Stimulated activated CD4-positive, alpha-beta T cell treated with anti-CD3 and anti-CD28 coated beads, Interleukin-15, amount 100 ng/mL, for 1 hour (primary cell): ENCODE measurements around the gene GINM1.

Experiments used
- DNase-seq, 2 donors: peaks; one replicate each; pipeline ENCODE4 v3.0.0-alpha.2; 2020; ENCODE audit warnings: low read depth in 1 of 2, low spot score in 1 of 2

Gene GINM1, protein sequence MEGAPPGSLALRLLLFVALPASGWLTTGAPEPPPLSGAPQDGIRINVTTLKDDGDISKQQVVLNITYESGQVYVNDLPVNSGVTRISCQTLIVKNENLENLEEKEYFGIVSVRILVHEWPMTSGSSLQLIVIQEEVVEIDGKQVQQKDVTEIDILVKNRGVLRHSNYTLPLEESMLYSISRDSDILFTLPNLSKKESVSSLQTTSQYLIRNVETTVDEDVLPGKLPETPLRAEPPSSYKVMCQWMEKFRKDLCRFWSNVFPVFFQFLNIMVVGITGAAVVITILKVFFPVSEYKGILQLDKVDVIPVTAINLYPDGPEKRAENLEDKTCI

DNA sequence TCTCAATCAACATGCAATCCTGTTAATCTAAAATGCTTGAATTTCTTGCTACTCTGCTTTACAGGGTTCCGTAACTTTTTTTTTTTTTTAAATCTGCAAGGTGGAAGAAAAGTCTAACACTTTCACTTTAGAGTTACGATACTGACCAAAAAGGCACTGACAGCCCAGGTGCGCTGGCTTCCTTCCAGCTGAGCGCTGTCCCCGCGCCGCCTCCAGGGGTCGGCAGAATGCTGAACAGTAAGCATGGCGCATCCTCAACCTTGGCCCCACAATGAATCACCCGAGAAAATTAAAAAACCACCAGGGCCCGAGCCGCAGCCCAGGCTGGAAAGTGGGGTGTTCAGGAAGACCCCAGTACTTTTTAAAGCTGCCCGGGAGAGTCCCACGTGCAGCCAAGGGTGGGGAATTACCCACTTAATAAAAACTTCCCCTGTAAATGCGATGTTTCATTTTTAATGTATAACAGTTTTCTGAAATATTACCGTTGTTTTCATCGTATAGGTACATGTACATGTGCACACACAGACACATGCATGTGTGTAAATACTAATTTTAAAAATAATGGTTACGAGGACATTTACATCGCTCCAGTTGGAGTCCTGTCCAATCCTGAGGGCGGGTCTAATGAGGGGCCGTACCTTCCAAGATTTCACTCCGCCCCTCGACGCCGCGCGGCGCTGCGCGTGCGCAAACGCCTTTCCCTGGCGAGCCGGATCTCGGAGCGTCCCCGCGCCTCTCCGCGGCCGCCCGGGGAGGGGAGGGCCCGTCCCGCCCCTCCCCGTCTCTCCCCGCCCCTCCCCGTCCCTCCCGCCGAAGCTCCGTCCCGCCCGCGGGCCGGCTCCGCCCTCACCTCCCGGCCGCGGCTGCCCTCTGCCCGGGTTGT lies at the start of gene GINM1:
TSS of gene GINM1 (plus strand) at position 849 of the 883 bp plus-strand sequence. CDS start 40 bp downstream, outside the sequence.
- peak; percentile 91 to 95 for DNase-seq

DNA sequence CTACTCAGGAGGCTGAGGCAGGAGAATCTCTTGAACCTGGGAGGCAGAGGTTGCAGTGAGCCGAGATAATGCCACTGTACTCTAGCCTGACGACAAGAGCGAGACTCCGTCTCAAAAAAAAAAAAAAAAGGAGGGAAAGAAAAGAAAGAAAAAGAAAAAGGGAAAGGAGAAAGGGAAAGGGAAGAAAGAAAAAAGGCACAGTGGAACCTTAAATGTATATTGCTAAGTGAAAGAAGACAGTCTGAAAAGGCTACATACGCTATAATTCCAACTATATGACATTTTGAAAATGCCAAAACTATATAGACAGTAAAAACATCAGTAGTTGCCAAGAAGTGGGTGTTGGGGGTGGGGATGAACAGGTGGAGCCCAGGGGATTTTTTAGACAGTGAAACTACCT lies 36.5 kb upstream of the GINM1 start:
- DNase-seq = no peak

DNA sequence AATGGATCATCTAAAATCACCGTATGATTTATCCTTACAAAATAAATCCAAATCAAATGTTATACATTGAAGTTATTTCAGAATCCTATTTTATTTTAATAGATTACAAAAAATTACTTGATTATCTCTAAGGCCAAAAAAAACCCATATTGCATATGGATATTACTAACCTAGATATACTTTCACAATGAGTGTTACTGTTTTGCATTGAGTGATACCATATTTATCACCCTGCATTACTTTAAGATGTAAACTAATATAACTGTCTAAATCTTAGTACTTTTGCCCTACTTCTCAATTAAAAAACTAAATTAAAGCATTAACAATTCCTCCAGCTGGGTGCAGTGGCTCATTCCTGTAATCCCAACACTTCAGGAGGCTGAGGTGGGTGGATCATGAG lies 31.4 kb upstream of the GINM1 start:
- no peak for DNase-seq

DNA sequence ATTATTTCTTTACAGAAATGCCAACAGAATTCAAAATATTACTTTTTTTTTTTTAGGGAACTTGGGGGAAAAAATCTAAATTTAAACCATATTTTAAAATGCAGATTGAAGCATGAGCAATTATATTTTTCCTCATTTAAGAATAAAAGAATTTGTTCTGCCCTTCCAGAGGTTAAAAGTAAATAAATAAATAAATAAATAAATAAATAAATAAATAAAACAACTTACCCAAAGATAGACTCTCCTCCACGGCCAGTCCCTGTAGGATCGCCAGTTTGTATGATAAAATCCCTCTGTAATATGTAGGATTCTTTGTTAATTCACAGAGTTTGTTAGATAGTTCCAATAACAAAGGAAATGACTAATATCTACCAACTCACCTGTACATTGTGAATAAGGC lies 25.0 kb upstream of the GINM1 start:
- no peak for DNase-seq

DNA sequence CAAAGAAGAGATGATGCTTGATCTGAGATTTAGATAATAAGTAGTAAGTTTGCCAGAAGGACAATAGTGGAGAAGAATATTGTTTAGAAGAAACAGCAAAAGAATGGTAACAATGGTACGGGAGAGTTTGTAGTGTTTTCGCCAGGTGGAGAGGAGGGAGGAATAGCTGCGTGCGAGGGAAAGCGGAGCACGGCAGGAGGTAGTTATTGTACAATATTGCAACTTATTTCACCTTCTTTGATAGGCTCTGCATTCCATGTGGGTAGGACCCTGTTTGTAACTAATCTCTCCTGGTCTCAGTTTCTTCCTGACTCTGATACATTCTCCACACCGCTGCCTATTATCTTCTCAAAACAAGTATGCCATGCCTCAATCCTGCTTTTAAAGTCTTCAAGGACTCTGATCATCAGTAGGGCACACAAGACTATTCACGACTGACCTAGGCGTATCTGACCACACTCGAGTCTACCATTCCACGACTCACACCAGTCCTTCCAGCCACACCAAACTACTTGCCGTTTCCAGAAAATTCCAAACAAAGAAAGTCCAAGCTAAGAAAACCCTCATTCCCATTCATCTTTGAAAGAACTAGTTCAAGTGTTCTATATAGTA lies 21.4 kb upstream of the GINM1 start:
- no peak for DNase-seq

DNA sequence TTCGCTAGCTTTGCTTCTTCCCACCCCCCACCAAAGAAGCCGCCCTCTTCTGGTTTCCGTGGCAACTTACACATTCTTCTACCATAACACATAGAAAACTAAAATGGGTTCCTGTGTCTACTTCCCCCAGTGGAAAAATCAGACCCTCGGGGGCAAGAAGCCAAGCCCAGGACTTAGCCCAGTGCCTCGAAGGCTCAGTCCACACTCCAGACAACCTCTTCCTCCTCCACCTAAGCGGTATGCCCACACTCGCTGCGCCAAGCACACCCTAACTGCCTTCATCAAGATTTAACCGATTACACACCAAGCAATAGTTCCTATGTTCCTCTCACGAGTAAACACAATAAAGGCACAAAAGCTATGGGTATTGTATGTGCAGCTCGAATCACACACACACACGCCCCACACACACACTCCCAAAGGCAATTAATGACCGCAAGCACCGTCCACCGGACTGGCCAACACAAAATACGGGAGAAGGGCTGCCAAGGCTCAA lies 20.9 kb upstream of the GINM1 start:
- DNase-seq = peak in 1 of 2 donors; percentile 19

DNA sequence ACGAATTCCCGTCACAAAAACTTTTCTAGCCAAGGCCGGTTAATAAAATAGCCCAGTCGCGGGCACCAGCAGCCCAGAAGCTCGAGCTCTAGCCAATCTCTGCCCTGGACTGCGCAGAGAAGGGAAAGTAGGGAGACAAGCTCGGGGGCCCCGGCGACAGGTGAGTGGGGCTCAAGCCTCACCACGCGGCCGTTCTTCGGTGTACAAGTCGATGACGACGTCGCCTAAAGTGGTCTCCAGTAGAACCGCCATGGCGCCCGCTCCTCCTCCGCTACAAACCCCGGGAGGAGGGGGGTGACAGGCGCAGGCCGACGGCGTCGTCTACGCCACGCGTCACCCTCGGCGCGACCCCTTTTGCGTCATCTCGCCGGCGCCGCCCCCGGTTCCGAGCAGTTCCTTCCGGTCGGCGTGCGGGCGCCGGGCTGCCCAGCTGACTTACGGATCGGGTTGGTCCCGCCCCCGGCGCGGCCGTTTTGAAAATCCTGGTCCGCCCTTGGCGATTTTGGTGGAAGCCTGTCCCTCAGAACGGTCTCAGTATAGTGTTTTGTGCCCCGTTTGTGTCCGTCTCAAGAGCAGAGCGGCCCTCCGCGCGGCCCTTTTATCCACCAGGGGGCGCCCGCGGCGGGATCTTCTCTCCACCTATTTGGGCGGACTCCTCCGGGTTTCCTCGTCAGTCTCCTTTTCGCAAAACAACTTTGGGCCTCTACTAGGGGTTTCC lies 20.3 kb upstream of the GINM1 start, which contains the start of gene PPIL4:
TSS of gene PPIL4 (minus strand) at position 290 of the 718 bp plus-strand sequence. CDS start at position 252, 38 bp downstream.
- peak; percentile 93 to 95 for DNase-seq

DNA sequence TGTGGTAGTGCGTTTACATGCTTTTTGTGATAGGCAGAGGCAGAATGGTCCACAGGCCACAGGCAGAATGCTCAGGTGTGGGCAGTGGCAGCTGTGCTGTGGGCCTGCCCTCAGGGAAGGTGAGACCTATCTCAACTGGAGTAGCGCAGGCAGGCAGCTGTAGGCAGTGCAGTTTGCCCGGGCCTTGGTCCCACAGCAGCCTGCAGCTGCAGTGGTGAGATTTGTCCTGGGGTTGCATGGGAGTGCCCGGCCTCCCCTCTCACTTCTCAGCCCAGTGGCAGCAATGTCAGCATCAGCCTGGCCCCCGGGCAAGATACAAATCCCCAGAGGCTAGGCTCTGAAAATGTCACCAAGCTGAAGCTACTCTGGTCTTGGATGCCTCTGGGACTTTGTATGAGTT lies 14.3 kb upstream of the GINM1 start:
- no peak for DNase-seq

DNA sequence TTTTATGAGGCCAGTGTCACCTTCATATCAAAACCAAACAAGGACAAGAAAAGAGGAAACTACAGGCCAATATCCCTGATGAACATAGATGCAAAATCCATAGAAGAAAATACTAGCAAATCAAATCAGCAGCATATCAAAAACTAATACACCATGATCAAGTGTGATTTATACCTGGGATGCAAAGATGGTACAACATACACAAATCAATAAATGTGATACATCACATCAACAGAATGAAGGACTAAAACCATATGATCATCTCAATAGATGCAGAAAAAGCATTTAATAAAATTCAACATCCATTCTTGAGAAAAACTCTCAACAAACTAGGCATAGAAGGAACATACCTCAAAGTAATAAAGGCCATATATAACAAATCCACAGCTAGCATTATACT lies 8.1 kb upstream of the GINM1 start:
- DNase-seq = no peak

DNA sequence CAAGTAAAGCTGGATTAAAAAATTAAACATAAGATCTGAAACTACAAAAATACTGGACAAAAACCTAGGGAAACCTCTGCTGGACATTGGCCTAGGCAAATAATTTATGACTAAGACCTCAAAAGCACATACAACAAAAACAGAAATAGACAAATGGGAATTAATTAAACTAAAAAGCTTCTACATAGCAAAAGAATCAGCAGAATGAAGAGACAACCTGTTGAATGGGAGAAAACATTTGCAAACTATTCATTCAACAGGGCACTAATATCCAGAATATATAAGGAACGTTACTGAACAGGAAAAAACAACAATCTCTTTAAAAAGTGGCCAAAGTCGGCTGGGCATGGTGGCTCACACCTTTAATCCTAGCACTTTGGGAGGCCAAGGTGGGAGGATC lies 6.8 kb upstream of the GINM1 start:
- DNase-seq = no peak

DNA sequence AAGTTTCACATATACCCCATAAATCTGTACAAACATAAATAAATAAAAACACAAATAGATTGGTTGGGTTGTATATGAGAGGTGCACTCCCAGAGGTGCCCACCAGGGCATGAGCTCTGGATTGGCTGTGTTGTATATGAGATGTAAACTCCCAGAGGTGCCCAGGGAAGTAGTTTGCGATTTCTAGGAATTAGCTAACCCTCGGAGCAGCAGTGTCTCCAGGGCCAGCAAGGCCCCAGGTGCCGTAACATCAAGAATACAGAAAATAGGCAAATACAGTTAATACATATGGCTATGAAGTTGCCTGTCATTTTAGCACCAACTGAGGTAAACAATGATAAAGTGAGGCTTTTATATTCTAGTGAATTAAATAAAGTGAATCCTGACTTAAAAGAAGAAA lies 5.4 kb upstream of the GINM1 start:
- no peak for DNase-seq

DNA sequence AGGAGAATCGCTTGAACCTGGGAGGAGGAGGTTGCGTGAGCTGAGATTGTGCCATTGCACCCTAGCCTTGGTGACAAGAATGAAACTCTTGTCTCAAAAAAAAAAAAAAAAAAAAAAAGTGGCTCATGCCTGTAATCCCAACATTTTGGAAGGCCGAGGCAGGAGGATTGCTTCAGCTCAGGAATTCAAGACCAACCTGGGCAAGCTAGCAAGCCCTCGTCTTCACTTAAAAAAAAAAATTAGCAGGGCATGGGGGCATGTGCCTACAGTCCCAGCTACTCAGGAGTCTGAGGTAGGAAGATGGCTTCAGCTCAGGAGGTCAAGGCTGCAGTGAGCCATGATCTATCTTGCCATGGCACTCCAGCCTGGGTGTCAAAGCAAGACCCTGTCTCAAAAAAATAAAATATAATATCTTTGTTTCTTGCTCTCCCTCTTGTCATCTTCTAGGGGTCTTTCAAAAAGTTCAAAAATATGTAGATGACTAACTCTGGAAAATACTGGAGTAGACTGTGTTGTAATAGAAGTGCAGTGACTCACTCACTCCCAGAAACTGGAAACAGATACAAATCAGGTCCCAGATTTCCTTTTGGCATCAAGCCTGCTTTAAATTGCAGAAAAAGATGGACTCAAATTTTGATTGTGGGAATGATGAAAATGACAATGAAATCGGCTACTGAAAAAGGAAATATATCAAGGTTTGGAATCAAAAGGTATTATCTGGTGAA lies 2.8 kb upstream of the GINM1 start:
- no peak for DNase-seq

DNA sequence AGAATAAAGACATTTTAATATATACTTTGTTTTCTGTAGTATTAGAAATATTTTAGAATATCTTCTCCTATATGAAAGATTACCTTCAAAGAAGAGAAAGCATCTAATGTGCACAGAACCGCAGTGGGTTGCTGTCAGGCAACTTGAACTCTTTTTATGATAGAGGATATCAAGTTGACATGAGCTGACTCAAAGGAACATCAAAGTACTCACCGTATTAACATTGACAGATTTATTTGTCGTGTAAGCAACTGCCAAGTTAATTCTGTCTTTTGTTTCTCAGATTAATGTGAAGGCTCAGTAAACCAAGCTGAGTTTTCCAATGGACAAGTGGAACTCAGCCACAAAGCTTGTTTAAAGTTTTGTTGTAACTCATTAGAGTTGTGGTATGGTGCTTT lies 2.2 kb upstream of the GINM1 start:
- no peak for DNase-seq

DNA sequence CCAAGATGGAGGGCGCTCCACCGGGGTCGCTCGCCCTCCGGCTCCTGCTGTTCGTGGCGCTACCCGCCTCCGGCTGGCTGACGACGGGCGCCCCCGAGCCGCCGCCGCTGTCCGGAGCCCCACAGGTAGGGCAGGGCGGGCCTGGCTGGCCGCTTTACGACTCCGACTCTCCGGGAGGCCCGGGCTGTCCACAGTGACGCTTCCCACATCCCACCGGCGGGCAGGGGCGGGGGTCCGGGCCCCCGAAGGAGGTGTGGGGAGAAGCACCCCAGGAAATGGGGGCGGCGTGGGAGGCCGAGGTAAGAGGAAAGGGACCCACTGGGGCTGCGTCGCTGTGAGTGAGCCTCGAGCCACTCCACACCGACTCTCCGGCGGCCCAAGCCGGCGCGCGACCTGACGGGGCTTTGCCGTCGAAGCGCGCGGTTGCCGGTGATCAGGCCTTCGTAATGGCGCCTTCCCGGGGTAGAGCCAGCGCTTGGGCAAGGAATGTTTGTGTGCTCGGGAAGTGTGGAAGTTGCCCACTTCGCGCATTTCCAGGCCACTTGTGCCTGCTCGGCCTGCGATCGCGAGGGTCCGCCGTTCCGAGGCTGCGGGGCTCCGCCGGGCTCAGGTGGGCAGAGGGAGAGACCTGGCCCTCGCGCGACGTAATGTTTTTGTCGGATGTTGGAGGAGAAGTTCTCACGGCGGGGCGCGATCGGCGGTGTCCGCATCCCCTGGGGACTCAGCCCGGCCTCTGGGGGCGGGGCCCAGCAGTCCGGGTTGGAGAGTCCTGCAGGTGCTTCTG lies 427 bp downstream of the GINM1 start:
- DNase-seq = peak; percentile 13 to 49

DNA sequence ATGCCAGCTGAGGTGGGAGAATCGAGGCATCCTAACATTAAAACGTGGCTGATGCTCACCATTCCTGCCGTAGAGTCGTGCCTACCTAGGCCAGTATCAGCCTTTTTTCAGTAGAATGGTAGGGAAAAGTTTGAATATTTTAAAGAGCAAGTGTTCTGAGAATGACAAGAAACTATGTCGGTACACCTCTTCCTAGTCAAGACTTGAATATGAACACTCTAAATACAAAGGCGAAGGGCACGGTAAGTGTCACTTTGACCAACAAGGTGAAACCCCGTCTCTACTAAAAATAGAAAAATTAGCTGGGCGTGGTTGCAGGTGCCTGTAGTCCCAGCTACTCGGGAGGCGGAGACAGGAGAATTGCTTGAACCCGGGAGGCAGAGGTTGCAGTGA lies 1.0 kb downstream of the GINM1 start:
- DNase-seq = no peak

DNA sequence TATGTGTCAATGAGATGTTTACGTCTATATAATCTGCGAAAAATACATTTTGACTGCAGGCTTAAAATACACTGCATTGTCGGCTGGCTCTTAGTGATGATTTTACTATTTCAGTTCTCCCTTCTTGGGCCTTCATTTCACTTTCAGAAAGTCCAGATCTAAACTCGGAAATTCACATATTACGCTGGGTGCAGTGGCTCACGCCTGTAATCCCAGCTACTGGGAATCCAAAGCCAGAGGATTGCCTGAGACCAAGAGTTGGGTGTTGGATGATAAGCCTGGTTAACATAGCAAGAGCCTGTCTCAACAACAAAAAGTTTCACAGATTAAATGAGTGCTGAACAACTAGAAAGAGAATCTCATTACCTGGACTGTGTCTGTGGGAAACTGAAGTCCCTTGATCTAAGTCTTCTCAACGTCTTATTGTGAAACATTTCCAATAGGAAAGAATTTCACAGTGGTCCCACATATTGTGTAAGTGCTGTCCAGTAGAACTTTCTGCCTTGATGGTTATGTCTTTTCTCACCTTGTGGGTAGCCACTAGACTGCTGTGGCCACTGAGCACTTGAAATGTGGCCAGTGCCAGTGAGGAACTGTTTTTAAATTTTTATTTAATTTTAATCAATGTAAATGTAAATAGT lies 1.9 kb downstream of the GINM1 start:
- no peak for DNase-seq

DNA sequence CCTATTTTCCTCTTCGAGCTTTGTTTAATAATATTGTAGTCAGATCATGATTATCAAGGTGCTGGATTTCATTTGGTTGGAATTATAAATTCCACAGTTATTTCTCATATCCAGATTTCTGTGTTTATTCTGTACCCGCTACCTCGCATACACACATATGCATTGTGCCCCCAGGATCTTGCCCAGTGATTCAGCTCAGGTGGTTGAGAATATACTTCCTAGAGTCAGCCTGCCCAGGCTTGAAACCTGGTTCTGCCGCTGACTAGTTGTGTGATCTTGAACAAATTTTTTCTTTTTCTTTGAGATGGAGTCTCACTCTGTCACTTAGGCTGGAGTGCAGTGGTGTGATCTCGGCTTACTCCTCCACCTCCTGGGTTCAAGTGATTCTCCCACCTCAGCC lies 14.7 kb downstream of the GINM1 start:
- no peak for DNase-seq

DNA sequence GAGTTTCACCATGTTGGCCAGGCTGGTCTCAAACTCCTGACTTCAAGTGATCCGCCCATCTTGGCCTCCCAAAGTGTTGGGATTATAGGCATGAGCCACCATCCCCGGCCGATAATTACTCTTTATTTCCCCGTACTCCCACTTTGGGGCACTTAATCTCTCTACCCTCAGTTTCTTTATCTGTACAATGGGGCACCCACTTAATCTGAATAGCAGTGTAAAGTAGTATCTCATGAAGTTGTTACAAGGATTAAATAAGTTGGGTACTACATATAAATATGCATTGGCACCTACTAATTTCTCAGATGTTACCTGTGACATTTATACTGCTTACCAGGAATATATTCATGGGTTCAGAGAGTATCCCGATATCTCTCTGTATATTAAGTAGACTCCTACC lies 15.2 kb downstream of the GINM1 start:
- DNase-seq = no peak

DNA sequence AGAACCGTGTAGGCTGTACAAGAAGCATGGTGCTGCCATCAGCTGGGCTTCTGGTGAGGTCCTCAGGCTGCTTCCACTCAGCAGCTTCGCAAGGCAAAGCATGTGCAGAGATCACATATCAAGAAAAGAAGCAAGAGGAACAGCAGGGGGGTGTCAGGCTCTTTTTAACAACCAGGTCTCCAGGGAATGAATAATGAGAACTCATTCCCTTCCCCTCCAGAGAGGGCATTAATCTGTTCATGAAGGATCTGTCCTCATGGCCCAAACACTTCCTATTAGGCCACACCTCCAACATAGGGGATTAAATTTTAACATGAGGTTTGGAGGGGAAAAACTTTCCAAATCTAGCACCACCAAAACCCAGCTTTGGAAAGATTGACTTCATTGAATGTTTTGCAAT lies 20.0 kb downstream of the GINM1 start:
- DNase-seq = no peak
